Fibroblast of mammary gland (primary cell): ENCODE data around the gene DDX10.
A peak's percentile ranks its signal among the peaks of the same experiment; 100 is the strongest.

Experiments used
- DNase-seq: peaks from one replicate; pipeline ENCODE4 v3.0.0-alpha.2; 2010; ENCODE audit warnings: low read depth
- H3K4me3 ChIP-seq: 2 replicates; pipeline ENCODE4 v1.5.1; 2011; ENCODE audit warnings: low read depth, mild to moderate bottlenecking, low read length, moderate library complexity; ENCODE audit not compliant: control insufficient read depth
- TF ChIP-seq, protein P1 (sequence below): conservative IDR thresholded peaks from 2 replicates; pipeline ENCODE4 v1.5.1; 2011; ENCODE audit warnings: low read depth, low read length, inconsistent platforms; ENCODE audit not compliant: control insufficient read depth, insufficient read depth

DDX10 gene

DNA sequence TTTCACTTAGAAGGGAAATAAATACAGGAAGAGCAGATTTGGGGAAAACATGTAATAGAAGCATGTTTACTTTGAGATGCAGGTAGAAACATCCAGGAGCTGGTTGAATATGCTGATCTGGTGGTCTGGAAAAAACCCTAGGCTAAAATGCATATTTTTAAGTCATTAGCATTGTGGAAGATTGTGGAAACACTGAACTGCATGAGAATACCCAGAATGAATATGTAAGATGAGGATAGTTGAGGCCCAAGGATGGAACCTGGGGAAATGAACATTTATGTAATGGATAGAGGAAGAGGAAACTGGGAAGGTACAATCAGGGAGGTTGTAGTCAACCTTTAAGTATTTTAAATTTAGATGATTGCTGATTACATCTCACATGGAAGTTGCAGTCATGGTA is 269.4 kb downstream of the DDX10 start:
- H3K4me3 ChIP-seq: no peak overlapping the region
- TF ChIP-seq, protein P1, sequence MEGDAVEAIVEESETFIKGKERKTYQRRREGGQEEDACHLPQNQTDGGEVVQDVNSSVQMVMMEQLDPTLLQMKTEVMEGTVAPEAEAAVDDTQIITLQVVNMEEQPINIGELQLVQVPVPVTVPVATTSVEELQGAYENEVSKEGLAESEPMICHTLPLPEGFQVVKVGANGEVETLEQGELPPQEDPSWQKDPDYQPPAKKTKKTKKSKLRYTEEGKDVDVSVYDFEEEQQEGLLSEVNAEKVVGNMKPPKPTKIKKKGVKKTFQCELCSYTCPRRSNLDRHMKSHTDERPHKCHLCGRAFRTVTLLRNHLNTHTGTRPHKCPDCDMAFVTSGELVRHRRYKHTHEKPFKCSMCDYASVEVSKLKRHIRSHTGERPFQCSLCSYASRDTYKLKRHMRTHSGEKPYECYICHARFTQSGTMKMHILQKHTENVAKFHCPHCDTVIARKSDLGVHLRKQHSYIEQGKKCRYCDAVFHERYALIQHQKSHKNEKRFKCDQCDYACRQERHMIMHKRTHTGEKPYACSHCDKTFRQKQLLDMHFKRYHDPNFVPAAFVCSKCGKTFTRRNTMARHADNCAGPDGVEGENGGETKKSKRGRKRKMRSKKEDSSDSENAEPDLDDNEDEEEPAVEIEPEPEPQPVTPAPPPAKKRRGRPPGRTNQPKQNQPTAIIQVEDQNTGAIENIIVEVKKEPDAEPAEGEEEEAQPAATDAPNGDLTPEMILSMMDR: no peak
- no peak for DNase-seq

DNA sequence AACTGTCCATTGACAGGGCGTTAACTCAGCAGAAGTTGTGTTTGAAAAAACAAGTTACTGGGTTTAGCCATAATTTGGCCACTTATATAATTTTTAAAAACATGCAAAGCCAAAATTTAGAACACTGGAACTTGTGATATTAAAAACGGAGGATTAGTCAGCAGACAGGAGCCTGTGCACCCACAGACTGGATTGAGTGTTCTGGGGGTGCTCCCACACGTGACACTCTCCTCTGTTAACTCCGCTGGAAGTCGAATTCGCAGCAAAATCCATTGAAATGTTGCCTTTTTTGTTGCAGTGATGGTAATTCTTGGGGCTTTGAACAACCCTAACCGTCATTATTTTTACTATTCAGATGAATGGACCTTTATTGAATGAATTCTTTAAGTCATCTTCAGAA is 269.8 kb downstream of the DDX10 start:
- TF ChIP-seq, protein P1: no peak
- H3K4me3 ChIP-seq: no peak overlapping the region
- no peak for DNase-seq

DNA sequence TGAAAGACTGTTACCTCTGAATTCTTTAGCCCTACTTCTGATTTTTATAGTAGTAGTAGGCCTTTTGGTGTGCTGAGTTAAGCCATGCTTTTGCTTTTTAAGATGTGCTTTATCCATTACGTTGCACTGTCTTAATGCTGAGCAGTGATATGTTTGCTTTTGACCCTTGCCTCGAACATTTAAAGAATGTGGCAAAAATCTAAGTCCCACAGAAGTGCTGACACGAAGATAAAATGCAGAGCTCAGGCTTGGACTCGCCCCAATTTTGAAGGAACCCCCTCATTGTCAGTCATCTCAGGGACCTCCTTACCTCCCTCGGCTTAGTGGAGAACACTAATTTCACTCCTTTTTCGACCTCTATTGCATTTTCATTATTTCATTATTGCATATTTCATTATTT is 272.9 kb downstream of the DDX10 start:
- H3K4me3 ChIP-seq: no peak overlapping the region
- TF ChIP-seq, protein P1: no peak
- DNase-seq: no peak

DNA sequence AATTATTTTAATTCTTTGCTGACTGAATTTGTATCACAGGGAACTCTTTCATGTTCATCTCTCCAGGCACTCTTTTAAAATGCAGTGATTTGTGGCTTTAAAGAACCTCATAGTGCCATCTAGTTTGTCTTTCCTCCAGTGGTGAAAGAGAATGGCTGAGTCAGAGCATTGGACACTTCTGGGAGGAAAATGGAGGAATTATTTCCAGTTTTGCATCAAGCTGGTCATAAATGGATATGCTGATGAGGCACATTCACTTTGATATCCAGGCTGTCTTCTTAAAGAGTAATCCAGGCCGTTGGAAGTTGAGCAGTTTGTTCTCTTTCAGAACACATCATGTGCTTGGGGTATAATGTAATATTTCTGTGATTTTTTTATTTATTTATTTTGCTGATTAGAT is 273.7 kb downstream of the DDX10 start:
- TF ChIP-seq, protein P1: no peak
- H3K4me3 ChIP-seq: no peak overlapping the region
- peak; percentile 37 for DNase-seq

DNA sequence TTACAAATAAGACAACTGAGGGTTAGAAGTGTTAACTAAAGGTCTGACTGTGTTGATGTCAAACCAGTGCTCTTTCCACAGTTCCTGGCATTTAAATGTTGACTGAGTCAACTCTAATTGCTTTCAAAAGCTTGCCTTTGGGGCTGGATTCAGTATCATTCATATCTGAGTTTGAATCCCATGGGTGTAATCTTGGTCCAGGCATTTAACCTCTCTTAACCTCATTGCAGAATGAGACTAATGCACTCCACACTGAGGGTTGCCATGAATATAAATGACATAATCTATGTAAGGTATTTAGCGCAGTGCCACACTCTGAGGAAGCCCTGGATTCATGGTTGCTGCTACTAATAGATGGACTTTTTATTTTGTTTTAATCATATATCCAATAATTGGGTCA is 274.3 kb downstream of the DDX10 start:
- no peak overlapping the region for H3K4me3 ChIP-seq
- TF ChIP-seq, protein P1: no peak
- DNase-seq: no peak

DNA sequence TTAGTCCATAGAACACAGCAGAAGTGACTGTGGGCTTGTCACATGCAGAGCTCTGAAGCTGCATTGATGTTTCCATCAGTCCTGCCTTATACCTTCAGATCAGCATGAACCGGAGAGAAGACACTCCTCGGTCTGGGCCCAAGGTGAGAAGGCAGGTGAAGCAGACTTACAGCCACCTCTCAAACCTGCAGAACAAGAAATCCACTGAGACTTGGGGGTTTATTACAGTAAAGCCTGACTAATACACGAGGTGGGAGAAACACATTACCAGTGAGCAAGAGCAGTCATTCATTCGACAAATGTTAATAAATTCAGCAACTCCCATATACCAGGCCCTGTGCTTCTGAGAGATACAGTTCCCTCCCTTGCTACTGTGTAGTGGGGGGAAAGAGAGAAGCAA is 279.0 kb downstream of the DDX10 start:
- no peak for DNase-seq
- TF ChIP-seq, protein P1: no peak
- no peak overlapping the region for H3K4me3 ChIP-seq
